B cell (primary cell): ENCODE measurements around the gene VAMP4.

Source experiments
- CTCF ChIP-seq: fragments of 200-600 bp; IDR thresholded peaks from one replicate; pipeline ENCODE4 v1.8.0; 2022; ENCODE audit warnings: antibody characterized with exemption, mild to moderate bottlenecking
- EZH2 ChIP-seq: IDR thresholded peaks from 2 replicates; pipeline ENCODE4 v1.6.1; 2012; ENCODE audit warnings: borderline replicate concordance, low read depth, mild to moderate bottlenecking, moderate library complexity, low read length; ENCODE audit not compliant: insufficient read depth, poor library complexity, severe bottlenecking

GRCh38 chr1:171740356-171740863 is 1.5 kb downstream of the VAMP4 start:
- no peak for TF ChIP-seq CTCF
- no peak for TF ChIP-seq EZH2
